H1 (cell line): Measurements from ENCODE around the gene WDR4.

Source experiments
- CTCF ChIP-seq, 3 experiments: IDR thresholded peaks; 1 replicate in 2 of 3; 2 replicates in 1 of 3; pipeline versions ENCODE4 v1.5.1 to v1.6.1; 2011; ENCODE audit warnings: low read length in 3 of 3, mild to moderate bottlenecking in 3 of 3, inconsistent platforms in 2 of 3, low read depth in 1 of 3, moderate library complexity in 1 of 3; ENCODE audit not compliant: insufficient read depth in 1 of 3; ENCODE audit errors: control extremely low read depth in 1 of 3
- POLR2A ChIP-seq, 2 experiments: IDR thresholded peaks; 1 replicate in 1 of 2; 2 replicates in 1 of 2; pipeline ENCODE4 v1.6.1; 2011; ENCODE audit warnings: low read depth in 2 of 2, low read length in 2 of 2, mild to moderate bottlenecking in 2 of 2; ENCODE audit errors: control extremely low read depth in 1 of 2
- RAD21 ChIP-seq, 2 experiments: IDR thresholded peaks in 1 of 2; conservative IDR thresholded peaks in 1 of 2; 2 replicates each; pipeline ENCODE4 v1.6.1; 2011; ENCODE audit warnings: low read depth in 2 of 2, low read length in 2 of 2, improper control_type of control experiment in 1 of 2, inconsistent platforms in 1 of 2, mild to moderate bottlenecking in 1 of 2, moderate library complexity in 1 of 2
- RNF2 ChIP-seq: fragments of 200-900, 300-1000 bp; sonication (generic); IDR thresholded peaks from 2 replicates; pipeline ENCODE4 v1.7.1; 2016; ENCODE audit warnings: borderline replicate concordance, low read depth, mild to moderate bottlenecking, antibody characterized with exemption, low read length; ENCODE audit not compliant: poor library complexity, severe bottlenecking; ENCODE audit errors: missing control alignments
- TAF1 ChIP-seq: IDR thresholded peaks from 2 replicates; pipeline ENCODE4 v1.6.1; 2011; ENCODE audit warnings: mild to moderate bottlenecking, low read depth, low read length

- TF ChIP-seq POLR2A (IDR thresholded peaks at IDR 0.05; ENCODE audit: control extremely low read depth in 1 of 2, low read depth in 2 of 2, low read length in 2 of 2) (no peak), CTCF (IDR thresholded peaks at IDR 0.05; ENCODE audit: control extremely low read depth in 1 of 3, insufficient read depth in 1 of 3, low read depth in 1 of 3, low read length in 3 of 3) (no peak), RAD21 (IDR thresholded peaks at IDR 0.05 in 1 of 2, conservative IDR thresholded peaks at IDR 0.05 in 1 of 2; ENCODE audit: low read depth in 2 of 2, low read length in 2 of 2) (no peak), TAF1 (no peak), RNF2 (no peak)
These were observed 19.5 kb downstream of the WDR4 start for GRCh38 chr21:42859891-42860230.
